ENCODE results near the gene APOBEC3G. TPM values are rescaled to one million over a fixed set of nuclear protein-coding genes. Genes with fewer than 3 reads are reported as not detected.

Gene APOBEC3G
- total RNA-seq, 2 experiments from 2014 or later = 145 to 146 TPM

DNA sequence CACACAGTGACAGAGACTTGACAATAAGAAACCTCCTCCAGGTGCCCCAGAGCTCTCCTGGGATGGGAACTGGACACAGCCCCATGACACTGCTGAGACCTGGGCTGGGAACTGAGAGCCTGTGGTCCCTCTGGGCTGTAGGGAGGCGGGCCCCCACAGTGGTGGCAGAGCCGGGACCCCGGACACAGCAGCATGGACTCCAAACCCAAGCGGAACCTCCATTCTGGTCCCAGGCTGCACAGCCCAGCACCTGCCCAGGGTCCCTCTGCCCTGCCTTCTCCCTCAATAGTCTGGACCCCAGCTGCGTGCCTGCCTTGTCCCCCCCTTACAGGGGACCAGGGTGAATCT, 11.6 kb downstream of the APOBEC3G start:
- Mint-ChIP-seq H3K9me3 (no peaks in the 10 kb centered on the region), H3K27ac (peak overlapping the region; percentile 96), H3K36me3 (ENCODE audit: low read depth) (peaks cover 63% of the 10 kb centered on the region), H3K4me3 (no peak overlapping the region), H3K27me3 (no peaks in the 10 kb centered on the region), H3K4me1 (peaks cover 89% of the 10 kb centered on the region)
- ChIA-PET POLR2A (interaction anchor here (1.0 to 5.3 kb wide), 4 partner anchors 9 to 431 kb away, joined by 3 to 48 read pairs (median 25); partner anchors contain the start of genes APOBEC3G, APOBEC3H and ATF4), CTCF (no interaction called here)
- no peak for DNase-seq

DNA sequence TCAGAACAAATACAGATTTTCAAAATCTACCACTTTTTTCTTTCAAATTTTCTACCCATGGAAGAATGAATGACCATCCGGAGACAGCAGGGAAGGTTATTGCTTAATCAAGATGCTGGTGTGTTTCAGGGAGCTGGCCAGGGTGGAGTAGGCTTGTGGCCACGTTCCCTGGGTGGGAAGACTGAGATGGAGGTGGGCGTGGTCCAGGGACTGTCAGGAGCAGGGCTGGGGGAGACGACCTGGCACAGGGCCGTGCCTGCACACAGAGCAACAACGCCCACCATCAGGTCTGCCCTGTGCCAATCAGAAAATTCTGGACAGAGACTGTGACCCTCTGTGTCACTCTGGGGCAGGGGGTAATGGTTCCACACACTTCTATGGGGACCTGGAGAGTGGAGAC, 12.9 kb downstream of the APOBEC3G start:
- ChIA-PET POLR2A (interaction anchor here (0.8 to 5.3 kb wide), 7 partner anchors 9 to 334 kb away, joined by 3 to 48 read pairs (median 5); partner anchors contain the start of genes APOBEC3G, APOBEC3H and SUN2), CTCF (interaction anchor here (0.9 kb wide), 1 partner anchor 28 kb away, joined by 4 read pairs; no protein-coding TSS in a partner anchor)
- Mint-ChIP-seq H3K36me3 (ENCODE audit: low read depth) (peaks cover 56% of the 10 kb centered on the region), H3K4me3 (peak overlapping the region; percentile 73), H3K4me1 (peaks cover 99% of the 10 kb centered on the region), H3K27ac (peak overlapping the region; percentile 96), H3K27me3 (no peaks in the 10 kb centered on the region), H3K9me3 (no peaks in the 10 kb centered on the region)
- DNase-seq = no peak

DNA sequence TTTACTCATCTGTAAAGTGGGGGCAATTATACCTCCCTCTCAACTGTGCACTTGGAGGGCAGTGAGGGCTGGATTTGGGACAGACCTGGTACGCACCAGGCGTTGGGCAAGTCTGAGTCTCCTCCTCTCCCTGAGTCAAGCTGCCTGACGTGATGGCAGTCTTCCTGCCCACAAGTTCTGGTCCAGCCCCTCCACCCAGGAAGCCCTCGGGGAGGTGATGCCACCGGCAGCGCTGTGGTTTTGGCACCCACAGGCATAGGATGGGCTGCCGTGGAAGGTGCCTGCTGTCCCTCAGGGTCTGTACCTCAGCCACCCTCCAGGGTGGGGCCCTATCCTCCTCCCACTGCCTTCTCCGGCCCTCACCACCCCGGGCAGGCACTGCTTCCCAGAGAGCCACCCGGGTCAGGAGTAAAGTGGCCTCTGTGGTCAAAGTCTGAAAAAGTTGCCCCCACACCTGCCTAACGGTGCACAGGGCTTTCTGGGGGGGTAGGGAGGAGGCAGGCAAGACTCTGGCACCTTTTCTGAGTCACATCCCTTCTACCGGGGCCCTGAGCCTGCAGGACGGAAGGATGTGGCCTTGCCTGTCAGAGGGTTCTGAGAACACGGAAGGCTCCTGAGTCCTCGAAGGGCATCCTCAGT, 13.5 kb downstream of the APOBEC3G start:
- H3K9me3 Mint-ChIP-seq = no peaks in the 10 kb centered on the region
- POLR2A ChIA-PET = interaction anchor here (0.9 to 5.3 kb wide), 10 partner anchors 8 to 335 kb away, joined by 3 to 48 read pairs (median 4); partner anchors contain the start of genes APOBEC3B, APOBEC3G, APOBEC3H and RPL3
- peaks cover 100% of the 10 kb centered on the region for H3K4me1 Mint-ChIP-seq
- DNase-seq = peak; percentile 96
- peaks cover 52% of the 10 kb centered on the region for H3K36me3 Mint-ChIP-seq (ENCODE audit: low read depth)
- H3K27ac Mint-ChIP-seq = peak overlapping the region; percentile 96
- H3K27me3 Mint-ChIP-seq = no peaks in the 10 kb centered on the region
- H3K4me3 Mint-ChIP-seq = peak overlapping the region; percentile 73
- CTCF ChIA-PET = interaction anchor here (0.9 kb wide), 1 partner anchor 28 kb away, joined by 4 read pairs; no protein-coding TSS in a partner anchor

DNA sequence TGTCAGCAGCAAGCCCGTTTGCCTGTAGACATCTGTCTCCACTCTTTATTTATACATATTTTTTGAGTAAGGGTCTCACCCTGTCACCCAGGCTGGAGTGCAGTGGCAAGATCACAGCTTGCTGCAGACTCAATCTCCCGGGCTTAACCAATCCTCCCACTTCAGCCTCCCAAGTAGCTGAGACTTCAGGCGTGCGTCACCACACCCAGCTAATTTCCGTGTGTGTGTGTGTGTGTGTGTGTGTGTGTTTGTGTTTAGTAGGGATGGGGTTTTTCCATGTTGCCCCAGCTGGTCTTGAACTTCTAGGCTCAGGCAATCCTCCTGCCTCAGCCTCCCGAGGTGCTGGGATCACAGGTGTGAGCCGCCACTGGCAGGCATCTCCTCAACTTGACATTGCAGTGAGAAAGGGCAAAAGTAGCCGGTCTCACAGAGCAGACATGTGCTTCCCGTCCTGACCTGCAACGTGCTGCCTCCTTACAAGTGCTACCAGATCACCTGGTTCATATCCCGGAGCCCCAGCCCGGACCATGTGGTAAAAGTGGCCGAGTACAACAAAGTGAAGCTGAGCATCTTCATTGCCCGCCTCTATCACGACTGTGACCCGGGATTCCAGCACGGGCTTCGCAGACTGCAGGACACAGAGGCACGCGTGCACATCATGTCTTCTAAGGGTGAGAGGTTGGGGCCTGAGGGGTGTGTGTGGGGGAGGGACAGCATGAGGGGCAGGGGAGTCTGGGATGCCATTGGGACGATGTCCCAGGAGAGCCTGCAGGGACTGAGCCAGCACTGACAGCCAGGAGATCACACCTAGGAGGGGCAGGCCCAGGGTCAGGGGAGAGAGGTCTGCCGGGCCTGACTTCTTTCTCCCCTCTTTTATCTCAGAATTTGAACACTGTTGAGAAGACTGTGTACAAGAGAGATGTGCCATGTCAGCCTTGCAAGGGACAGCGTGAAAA, 14.3 kb downstream of the APOBEC3G start:
- Mint-ChIP-seq H3K27ac (peak overlapping the region; percentile 96), H3K4me3 (peak overlapping the region; percentile 73), H3K36me3 (ENCODE audit: low read depth) (peaks cover 45% of the 10 kb centered on the region), H3K27me3 (no peaks in the 10 kb centered on the region), H3K4me1 (peaks cover 100% of the 10 kb centered on the region), H3K9me3 (no peaks in the 10 kb centered on the region)
- CTCF ChIA-PET = interaction anchor here (1.6 kb wide), 1 partner anchor 221 kb away, joined by 4 read pairs; no protein-coding TSS in a partner anchor
- POLR2A ChIA-PET = interaction anchor here (1.0 to 5.3 kb wide), 10 partner anchors 8 to 335 kb away, joined by 3 to 48 read pairs (median 5); partner anchors contain the start of genes APOBEC3B, APOBEC3G, APOBEC3H and RPL3
- no peak for DNase-seq

DNA sequence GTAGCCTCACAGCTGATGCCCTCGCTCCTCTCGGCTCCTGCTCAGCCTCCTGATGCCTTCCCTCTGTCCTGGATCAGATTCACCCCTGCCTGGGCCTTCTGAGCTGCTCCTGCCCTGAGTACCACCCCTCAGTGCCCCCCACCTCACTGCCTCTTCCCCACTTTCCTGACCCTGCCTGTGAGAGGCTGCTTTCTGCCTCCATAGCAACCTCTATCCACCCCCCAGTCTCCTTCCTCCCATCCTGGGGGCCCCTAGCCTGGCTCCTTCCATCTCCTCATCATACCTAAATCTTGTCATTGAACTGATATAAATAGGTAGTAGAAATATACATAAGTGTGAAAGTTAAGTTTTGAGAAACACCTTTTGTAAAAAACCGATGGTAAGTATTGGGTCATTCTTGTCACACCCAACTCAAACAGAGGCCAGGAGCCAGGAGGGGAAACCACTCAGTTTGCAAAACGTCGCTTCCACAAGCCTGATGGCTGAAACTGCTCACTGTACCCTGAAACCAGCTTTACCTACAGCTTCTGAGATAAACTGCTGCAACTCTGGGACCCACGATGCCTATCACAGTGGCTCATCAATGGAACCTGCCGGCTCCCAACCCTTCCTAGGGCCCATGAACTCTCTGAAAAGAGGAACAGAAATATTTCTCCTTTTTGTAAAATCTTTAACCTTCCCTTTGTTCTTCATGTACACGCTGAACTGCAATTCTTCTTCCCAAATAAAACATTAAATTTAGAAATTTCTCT, 15.2 kb downstream of the APOBEC3G start:
- H3K36me3 Mint-ChIP-seq (ENCODE audit: low read depth) = peaks cover 38% of the 10 kb centered on the region
- peak; percentile 53 for DNase-seq
- ChIA-PET POLR2A (interaction anchor here (1.4 to 5.3 kb wide), 6 partner anchors 7 to 225 kb away, joined by 3 to 48 read pairs (median 5); partner anchors contain the start of genes APOBEC3B and APOBEC3H), CTCF (interaction anchor here (1.6 kb wide), 1 partner anchor 222 kb away, joined by 4 read pairs; no protein-coding TSS in a partner anchor)
- H3K4me3 Mint-ChIP-seq = peak overlapping the region; percentile 73
- no peaks in the 10 kb centered on the region for H3K9me3 Mint-ChIP-seq
- H3K27me3 Mint-ChIP-seq = no peaks in the 10 kb centered on the region
- H3K4me1 Mint-ChIP-seq = peaks cover 99% of the 10 kb centered on the region
- H3K27ac Mint-ChIP-seq = peak overlapping the region; percentile 96

DNA sequence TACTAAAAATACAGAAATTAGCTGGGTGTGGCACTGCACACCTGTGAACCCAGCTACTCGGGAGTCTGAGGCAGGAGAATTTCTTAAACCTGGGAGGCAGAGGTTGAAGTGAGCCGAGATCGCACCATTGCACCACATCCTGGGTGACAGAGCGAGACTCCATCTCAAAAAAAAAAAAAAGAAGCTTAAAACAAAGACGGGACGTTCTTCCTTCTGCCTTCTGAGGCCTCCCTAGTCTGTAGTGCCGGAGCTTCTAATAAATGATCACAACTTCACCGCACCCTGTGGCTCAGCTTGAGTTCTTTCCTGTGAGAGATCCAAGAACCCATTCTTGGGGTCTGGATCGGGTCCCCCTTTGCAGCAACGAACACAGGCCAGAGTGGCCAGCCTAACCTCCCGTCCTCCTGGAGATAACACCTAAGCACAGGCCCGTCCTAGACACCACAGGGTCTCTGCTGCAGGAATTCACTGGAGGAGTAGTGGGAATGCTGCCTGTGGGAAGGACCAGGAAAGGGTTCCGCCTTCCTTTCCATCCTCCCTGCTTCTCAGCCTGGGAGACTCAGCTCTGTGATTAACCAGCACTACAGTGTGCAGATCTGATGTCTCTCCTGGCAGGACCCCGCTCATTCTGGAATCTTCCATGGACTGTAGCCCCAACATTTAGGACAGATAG, 17.8 kb downstream of the APOBEC3G start:
- no peaks in the 10 kb centered on the region for H3K27me3 Mint-ChIP-seq
- DNase-seq = peak; percentile 56
- H3K27ac Mint-ChIP-seq = peak overlapping the region; percentile 96
- CTCF ChIA-PET = interaction anchor here (0.7 to 1.7 kb wide), 3 partner anchors 23 to 91 kb away, joined by 3 to 10 read pairs (median 4); no protein-coding TSS in a partner anchor
- no peaks in the 10 kb centered on the region for H3K9me3 Mint-ChIP-seq
- peaks cover 99% of the 10 kb centered on the region for H3K4me1 Mint-ChIP-seq
- peak overlapping the region; percentile 35 for H3K4me3 Mint-ChIP-seq
- peaks cover 46% of the 10 kb centered on the region for H3K36me3 Mint-ChIP-seq (ENCODE audit: low read depth)
- POLR2A ChIA-PET = interaction anchor here (0.7 to 2.3 kb wide), 14 partner anchors 10 to 225 kb away, joined by 3 to 7 read pairs (median 4); partner anchors contain the start of genes APOBEC3D, APOBEC3G and RPL3

DNA sequence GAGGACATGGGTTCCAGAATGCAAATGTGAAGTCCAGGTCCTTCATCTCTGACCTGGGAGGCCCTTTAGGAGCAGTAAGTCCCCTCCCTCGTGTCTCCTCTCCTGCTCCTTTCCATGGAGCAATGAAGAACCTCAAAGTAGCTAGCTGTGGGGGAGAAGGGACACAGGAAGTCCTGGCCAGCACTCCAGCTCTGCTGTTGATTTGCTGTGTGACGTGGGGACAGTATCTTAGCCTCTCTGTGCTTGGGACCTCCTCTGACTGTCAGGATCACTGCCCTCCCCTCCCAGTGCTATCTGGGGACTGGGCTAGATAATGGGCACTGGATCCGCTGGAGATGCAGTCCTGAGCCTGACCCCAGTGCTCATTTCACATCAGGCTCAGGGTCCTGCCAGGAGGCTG, 18.9 kb downstream of the APOBEC3G start:
- Mint-ChIP-seq H3K27me3 (no peaks in the 10 kb centered on the region), H3K9me3 (no peaks in the 10 kb centered on the region), H3K27ac (peak overlapping the region; percentile 96), H3K36me3 (ENCODE audit: low read depth) (peaks cover 46% of the 10 kb centered on the region), H3K4me3 (peak overlapping the region; percentile 43), H3K4me1 (peaks cover 97% of the 10 kb centered on the region)
- DNase-seq = no peak
- ChIA-PET POLR2A (interaction anchor here (1.5 to 2.3 kb wide), 2 partner anchors 18 to 223 kb away, joined by 3 to 7 read pairs; partner anchors contain the start of genes APOBEC3G and RPL3), CTCF (interaction anchor here (0.9 kb wide), 1 partner anchor 92 kb away, joined by 3 read pairs; no protein-coding TSS in a partner anchor)

DNA sequence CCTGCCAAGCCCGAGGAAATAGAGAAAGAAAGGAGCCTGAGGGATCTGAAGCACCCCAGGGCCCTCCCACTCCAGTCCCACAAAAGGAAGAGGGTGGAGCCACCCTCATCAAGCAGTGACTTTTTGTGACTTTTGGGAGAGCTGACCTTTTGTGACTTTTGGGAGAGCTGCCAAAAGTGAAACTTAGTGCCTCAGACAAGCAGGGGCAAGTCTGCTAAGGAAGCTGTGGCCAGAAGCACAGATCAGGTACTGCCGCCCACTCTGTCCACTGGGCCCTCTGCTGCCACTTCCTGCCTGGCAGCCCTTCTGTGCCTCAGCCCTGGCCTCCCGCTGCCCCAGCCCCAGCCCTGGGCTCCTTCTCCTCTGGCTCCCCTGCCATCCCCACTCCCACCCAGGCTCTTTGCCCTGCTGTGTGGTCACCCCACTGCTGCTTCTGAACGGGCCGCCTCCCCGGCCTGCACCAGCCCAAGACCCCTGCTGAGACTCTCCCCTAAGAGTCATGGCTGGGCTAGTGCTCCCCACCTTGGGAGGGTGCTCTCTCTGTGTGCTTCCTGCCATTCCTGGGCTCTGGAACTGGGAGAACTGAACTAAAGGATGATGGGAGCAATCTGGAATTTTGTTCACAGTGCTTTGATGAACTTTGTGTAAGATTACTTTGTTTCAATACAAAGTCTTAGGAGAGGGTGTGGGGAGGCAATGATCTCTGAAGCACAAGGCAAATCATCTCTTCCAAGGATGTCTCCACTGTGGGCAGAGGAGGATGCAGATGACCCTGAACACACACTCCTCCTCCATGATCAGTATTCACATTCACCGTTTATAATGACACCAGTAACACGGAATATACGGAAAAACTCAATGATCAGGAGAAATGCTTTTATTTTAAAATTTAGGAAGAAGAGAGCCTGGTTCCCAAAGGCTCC, 20.3 kb downstream of the APOBEC3G start, which contains the start of gene APOBEC3H:
Gene APOBEC3H (plus strand): TSS at position 147 of the 923 bp plus-strand sequence. CDS start 3,035 bp downstream, outside the sequence.
- ChIA-PET POLR2A (interaction anchor here (0.9 to 4.7 kb wide), 9 partner anchors 8 to 391 kb away, joined by 3 to 48 read pairs (median 3); partner anchors contain the start of genes APOBEC3C and GTPBP1), CTCF (interaction anchor here (0.7 to 2.9 kb wide), 4 partner anchors 12 to 227 kb away, joined by 3 to 12 read pairs (median 4); no protein-coding TSS in a partner anchor)
- H3K4me3 Mint-ChIP-seq = peak within 1 kb of the TSS; percentile 94

DNA sequence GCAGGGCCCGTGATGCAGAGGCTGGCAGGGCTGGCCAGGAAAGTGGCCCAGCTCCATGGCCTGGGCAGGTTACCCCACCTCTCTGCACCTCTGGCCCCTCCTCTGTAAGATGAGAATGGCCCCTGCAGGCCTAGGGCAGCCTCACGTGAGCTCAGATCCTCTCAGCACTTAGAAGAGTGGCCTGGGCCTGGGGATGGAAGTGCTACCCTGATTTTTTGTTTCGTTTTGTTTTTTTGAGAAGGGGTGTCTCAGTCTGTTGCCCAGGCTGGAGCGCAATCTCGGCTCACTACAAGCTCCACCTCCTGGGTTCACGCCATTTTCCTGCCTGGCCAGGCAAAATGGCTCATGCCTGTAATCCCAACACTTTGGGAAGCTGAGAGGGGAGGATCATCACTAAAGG, 21.0 kb downstream of the APOBEC3G start:
- POLR2A ChIA-PET = interaction anchor here (0.9 to 4.7 kb wide), 10 partner anchors 8 to 392 kb away, joined by 3 to 48 read pairs (median 4); partner anchors contain the start of genes APOBEC3C, CBX6 and GTPBP1
- peak overlapping the region; percentile 97 for H3K27ac Mint-ChIP-seq
- CTCF ChIA-PET = interaction anchor here (0.7 to 2.9 kb wide), 5 partner anchors 12 to 228 kb away, joined by 3 to 12 read pairs (median 4); no protein-coding TSS in a partner anchor
- H3K27me3 Mint-ChIP-seq = no peaks in the 10 kb centered on the region
- no peaks in the 10 kb centered on the region for H3K9me3 Mint-ChIP-seq
- DNase-seq = peak; percentile 38
- peaks cover 82% of the 10 kb centered on the region for H3K4me1 Mint-ChIP-seq
- peaks cover 35% of the 10 kb centered on the region for H3K36me3 Mint-ChIP-seq (ENCODE audit: low read depth)
- H3K4me3 Mint-ChIP-seq = peak overlapping the region; percentile 94

More for the DNA sequence above, 20.3 kb downstream of the APOBEC3G start, which contains the start of gene APOBEC3H:
- Mint-ChIP-seq H3K27ac (peak within 1 kb of the TSS; percentile 97), H3K9me3 (no peaks in the 10 kb centered on the region), H3K4me1 (peaks cover 87% of the 10 kb centered on the region), H3K36me3 (ENCODE audit: low read depth) (peaks cover 37% of the 10 kb centered on the region), H3K27me3 (no peaks in the 10 kb centered on the region)
- peak; percentile 64 for DNase-seq

DNA sequence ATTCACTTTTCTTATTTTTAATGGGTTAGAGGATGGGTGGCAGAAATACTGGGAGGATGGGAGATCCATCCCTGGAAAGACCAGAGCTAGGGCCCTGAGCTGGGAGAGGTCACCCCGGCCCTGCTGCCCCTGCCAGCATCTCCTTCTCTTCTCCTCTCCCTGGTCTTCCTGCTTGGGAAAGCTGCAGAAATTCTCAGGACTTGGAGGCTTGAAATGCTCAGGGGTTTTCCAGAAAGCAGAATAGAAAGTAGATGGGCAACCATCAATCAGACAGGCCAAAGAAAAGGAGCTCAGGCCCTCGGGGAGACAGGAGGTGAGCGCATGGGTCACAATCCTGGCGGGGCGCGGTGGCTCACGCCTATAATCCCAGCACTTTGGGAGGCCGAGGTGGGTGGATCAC, 21.5 kb downstream of the APOBEC3G start:
- Mint-ChIP-seq H3K36me3 (ENCODE audit: low read depth) (peaks cover 40% of the 10 kb centered on the region), H3K27ac (peak overlapping the region; percentile 97), H3K4me1 (peaks cover 81% of the 10 kb centered on the region), H3K4me3 (peak overlapping the region; percentile 94), H3K27me3 (no peaks in the 10 kb centered on the region), H3K9me3 (no peaks in the 10 kb centered on the region)
- no peak for DNase-seq
- ChIA-PET POLR2A (interaction anchor here (0.6 to 4.7 kb wide), 12 partner anchors 9 to 392 kb away, joined by 3 to 48 read pairs (median 4); partner anchors contain the start of genes APOBEC3C, CBX6 and GTPBP1), CTCF (interaction anchor here (1.0 to 2.9 kb wide), 5 partner anchors 11 to 228 kb away, joined by 3 to 12 read pairs (median 4); partner anchors contain the start of gene APOBEC3G)
